Adipocyte (in vitro differentiated cells): ENCODE data around the gene SLCO1A2.
"Not testable (repeated sequence)": the region's sequence is repeated elsewhere in the genome, so short reads cannot be mapped to it uniquely, and the experiment has no call there.

Experiments used
- DNase-seq: peaks from one replicate; pipeline ENCODE4 v3.0.0-alpha.2; 2015; ENCODE audit warnings: low read depth
- H3K27me3 ChIP-seq: replicated peaks from 2 replicates; pipeline ENCODE4 v1.7.0; 2013; ENCODE audit warnings: mild to moderate bottlenecking, low read length, moderate library complexity; ENCODE audit not compliant: control insufficient read depth, insufficient read depth
- H3K36me3 ChIP-seq: 2 replicates; pipeline ENCODE4 v1.7.0; 2013; ENCODE audit warnings: low read length, mild to moderate bottlenecking, moderate library complexity; ENCODE audit not compliant: control insufficient read depth, insufficient read depth, severe bottlenecking
- H3K4me1 ChIP-seq: 2 replicates; pipeline ENCODE4 v1.7.0; 2013; ENCODE audit warnings: mild to moderate bottlenecking, low read length, moderate library complexity; ENCODE audit not compliant: control insufficient read depth, insufficient read depth
- H3K4me3 ChIP-seq: 2 replicates; pipeline ENCODE4 v1.7.0; 2013; ENCODE audit warnings: mild to moderate bottlenecking, low read length, moderate library complexity
- H3K9ac ChIP-seq: 2 replicates; pipeline ENCODE4 v1.7.0; 2013; ENCODE audit warnings: mild to moderate bottlenecking, low read length, moderate library complexity
- H3K9me3 ChIP-seq: 2 replicates; pipeline ENCODE4 v1.7.0; 2013; ENCODE audit warnings: mild to moderate bottlenecking, low read length, moderate library complexity; ENCODE audit not compliant: control insufficient read depth

The SLCO1A2 gene

DNA sequence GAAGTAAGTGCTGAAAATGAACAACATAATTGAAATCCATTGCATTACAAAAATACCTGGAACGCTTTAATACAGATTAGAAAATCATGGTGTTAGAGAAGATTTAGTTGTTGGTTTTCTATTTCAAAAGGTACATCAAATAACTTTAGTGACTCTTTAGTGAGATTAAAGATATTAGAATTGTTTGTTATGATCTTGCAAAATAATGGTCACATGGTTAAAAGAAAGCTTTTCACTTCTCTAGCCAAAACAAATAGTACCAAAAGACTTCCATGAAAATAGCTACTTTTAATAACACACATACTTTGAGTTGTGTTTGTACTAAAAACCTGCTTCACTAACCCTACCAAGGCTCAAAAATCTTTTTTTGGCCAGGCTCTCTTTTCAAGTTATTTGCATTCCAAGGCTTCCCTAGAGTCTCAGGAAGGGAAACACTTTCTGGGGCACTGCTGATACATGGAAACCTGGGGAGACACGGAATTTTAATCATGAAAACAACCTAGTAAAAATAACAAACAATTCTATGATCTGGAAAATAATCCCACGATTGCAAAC lies at the start of gene SLCO1A2:
TSS of gene SLCO1A2 (minus strand) at position 147 of the 555 bp plus-strand sequence. CDS start 270 bp downstream, outside the sequence.
- Histone ChIP-seq H3K4me1 (no peaks in the 10 kb centered on the region), H3K9ac (no peak within 1 kb of the TSS), H3K36me3 (no peaks in the 10 kb centered on the region), H3K4me3 (no peak within 1 kb of the TSS), H3K27me3 (no peaks in the 10 kb centered on the region), H3K9me3 (peaks cover 14% of the 10 kb centered on the region)
- peak; percentile 0 for DNase-seq

GRCh38 chr12:21384261-21384660 lies 49.5 kb upstream of the SLCO1A2 start:
- H3K36me3 ChIP-seq = no peaks in the 10 kb centered on the region
- DNase-seq = no peak
- H3K4me1 ChIP-seq = no peaks in the 10 kb centered on the region
- H3K4me3 ChIP-seq = no peak overlapping the region
- H3K9me3 ChIP-seq = no peaks in the 10 kb centered on the region
- H3K9ac ChIP-seq = no peak overlapping the region
- no peaks in the 10 kb centered on the region for H3K27me3 ChIP-seq

DNA sequence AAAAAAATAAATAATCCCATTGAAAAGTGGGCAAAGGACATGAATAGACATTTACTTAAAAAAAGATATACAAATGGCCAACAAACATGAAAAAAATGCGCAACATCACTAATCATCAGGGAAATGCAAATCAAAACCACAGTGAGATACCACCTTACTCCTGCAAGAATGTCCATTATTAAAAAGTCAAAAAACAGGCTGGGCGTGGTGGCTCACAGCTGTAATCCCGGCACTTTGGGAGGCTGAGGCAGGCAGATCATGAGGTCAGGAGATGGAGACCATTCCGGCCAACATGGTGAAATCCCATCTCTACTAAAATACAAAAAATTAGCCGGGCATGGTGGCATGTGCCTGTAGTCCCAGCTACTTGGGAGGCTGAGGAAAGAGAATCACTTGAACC lies 46.6 kb upstream of the SLCO1A2 start:
- not testable (repeated sequence) for H3K27me3 ChIP-seq, H3K9me3 ChIP-seq, H3K9ac ChIP-seq, H3K36me3 ChIP-seq, H3K4me3 ChIP-seq, DNase-seq, H3K4me1 ChIP-seq

GRCh38 chr12:21379218-21379617 lies 44.5 kb upstream of the SLCO1A2 start:
- Histone ChIP-seq H3K4me1 (no peaks in the 10 kb centered on the region), H3K27me3 (no peaks in the 10 kb centered on the region), H3K9me3 (no peaks in the 10 kb centered on the region), H3K9ac (no peak overlapping the region), H3K4me3 (no peak overlapping the region), H3K36me3 (no peaks in the 10 kb centered on the region)
- DNase-seq = no peak

- no peak within 1 kb of the TSS for H3K4me3 ChIP-seq
- no peaks in the 10 kb centered on the region for H3K4me1 ChIP-seq
- H3K36me3 ChIP-seq = no peaks in the 10 kb centered on the region
- no peak within 1 kb of the TSS for H3K9ac ChIP-seq
- no peak for DNase-seq
- H3K9me3 ChIP-seq = no peaks in the 10 kb centered on the region
- H3K27me3 ChIP-seq = no peaks in the 10 kb centered on the region
These were observed 37.9 kb upstream of the SLCO1A2 start, which contains the start of gene IAPP for GRCh38 chr12:21372602-21373001. IAPP (plus strand) TSS chr12:21372902; CDS start chr12:21373352, 450 bp downstream.

DNA sequence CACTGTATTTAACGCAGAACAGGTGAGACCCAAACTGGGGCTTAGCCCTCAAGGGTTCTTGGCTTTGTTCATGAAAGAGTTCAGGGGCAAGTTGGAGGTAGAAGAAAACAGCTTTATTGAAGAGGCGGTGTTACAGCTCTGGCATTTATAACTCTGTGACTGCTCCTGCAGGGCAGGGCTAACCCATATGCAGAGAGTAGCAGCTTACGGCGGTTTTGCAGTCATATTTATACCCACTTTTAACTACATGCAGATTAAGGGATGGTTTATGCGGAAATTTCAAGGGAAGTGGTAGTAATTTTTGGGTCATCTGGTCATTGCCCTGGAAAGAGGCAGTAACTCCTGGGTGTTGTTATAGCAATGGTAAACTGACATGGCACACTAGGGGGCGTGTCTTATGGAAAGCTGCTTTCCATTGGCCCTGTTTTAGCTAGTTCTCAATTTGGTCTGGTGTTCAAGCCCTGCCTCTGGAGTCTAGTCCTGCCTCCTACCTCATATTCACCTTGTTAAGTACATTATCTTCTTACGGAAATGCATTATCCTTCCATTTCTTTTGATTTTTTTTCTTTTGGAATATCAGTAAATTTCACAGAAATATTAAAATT lies 36.2 kb upstream of the SLCO1A2 start:
- no peak overlapping the region for H3K4me3 ChIP-seq
- no peak for DNase-seq
- no peak overlapping the region for H3K9ac ChIP-seq
- H3K36me3 ChIP-seq = no peaks in the 10 kb centered on the region
- H3K27me3 ChIP-seq = no peaks in the 10 kb centered on the region
- no peaks in the 10 kb centered on the region for H3K4me1 ChIP-seq
- H3K9me3 ChIP-seq = no peaks in the 10 kb centered on the region

GRCh38 chr12:21369141-21369980 lies 34.6 kb upstream of the SLCO1A2 start:
- Histone ChIP-seq H3K36me3 (no peaks in the 10 kb centered on the region), H3K27me3 (no peaks in the 10 kb centered on the region), H3K4me1 (no peaks in the 10 kb centered on the region), H3K9me3 (no peaks in the 10 kb centered on the region), H3K9ac (no peak overlapping the region), H3K4me3 (no peak overlapping the region)
- DNase-seq = no peak

GRCh38 chr12:21360632-21361031 lies 25.9 kb upstream of the SLCO1A2 start:
- H3K27me3 ChIP-seq, H3K9ac ChIP-seq, H3K9me3 ChIP-seq, H3K36me3 ChIP-seq, DNase-seq, H3K4me1 ChIP-seq, H3K4me3 ChIP-seq: not testable (repeated sequence)

- no peaks in the 10 kb centered on the region for H3K9me3 ChIP-seq
- no peaks in the 10 kb centered on the region for H3K4me1 ChIP-seq
- no peak for DNase-seq
- H3K9ac ChIP-seq = no peak overlapping the region
- H3K4me3 ChIP-seq = no peak overlapping the region
- H3K36me3 ChIP-seq = no peaks in the 10 kb centered on the region
- H3K27me3 ChIP-seq = no peaks in the 10 kb centered on the region
These were observed 19.9 kb upstream of the SLCO1A2 start for GRCh38 chr12:21354641-21355040.

- no peaks in the 10 kb centered on the region for H3K9me3 ChIP-seq
- H3K4me3 ChIP-seq = no peak overlapping the region
- no peak overlapping the region for H3K9ac ChIP-seq
- DNase-seq = no peak
- H3K27me3 ChIP-seq = no peaks in the 10 kb centered on the region
- H3K36me3 ChIP-seq = no peaks in the 10 kb centered on the region
- no peaks in the 10 kb centered on the region for H3K4me1 ChIP-seq
These were observed 19.2 kb upstream of the SLCO1A2 start for GRCh38 chr12:21353948-21354347.

- H3K4me1 ChIP-seq = no peaks in the 10 kb centered on the region
- no peaks in the 10 kb centered on the region for H3K9me3 ChIP-seq
- H3K4me3 ChIP-seq = no peak overlapping the region
- H3K27me3 ChIP-seq = no peaks in the 10 kb centered on the region
- DNase-seq = no peak
- no peaks in the 10 kb centered on the region for H3K36me3 ChIP-seq
- no peak overlapping the region for H3K9ac ChIP-seq
These were observed 18.8 kb upstream of the SLCO1A2 start for GRCh38 chr12:21353487-21353886.
